Tongue (tissue), 2 donors: Measurements from ENCODE around the gene NEIL1. TPM values are rescaled to one million over a fixed set of nuclear protein-coding genes. Genes with fewer than 3 reads are reported as not detected.
A peak's percentile ranks its signal among the peaks of the same experiment; 100 is the strongest.

Source experiments
- DNase-seq: peaks from one replicate; pipeline ENCODE4 v3.0.0-alpha.2; 2015
- total RNA-seq: library from RNA; depleted of rRNA; stranded (reverse); fragments of >200 nt; gene quantifications from one replicate; pipeline ENCODE4 v1.2.3, GENCODE V29; 2014

Gene NEIL1
- total RNA-seq, 1 donor from 2014 or later: 22.7 TPM

GRCh38 chr15:75357976-75358673 is 11.3 kb downstream of the NEIL1 start:
- DNase-seq: no peak

- DNase-seq: no peak
These were observed 12.1 kb downstream of the NEIL1 start for GRCh38 chr15:75358771-75359536.

DNA sequence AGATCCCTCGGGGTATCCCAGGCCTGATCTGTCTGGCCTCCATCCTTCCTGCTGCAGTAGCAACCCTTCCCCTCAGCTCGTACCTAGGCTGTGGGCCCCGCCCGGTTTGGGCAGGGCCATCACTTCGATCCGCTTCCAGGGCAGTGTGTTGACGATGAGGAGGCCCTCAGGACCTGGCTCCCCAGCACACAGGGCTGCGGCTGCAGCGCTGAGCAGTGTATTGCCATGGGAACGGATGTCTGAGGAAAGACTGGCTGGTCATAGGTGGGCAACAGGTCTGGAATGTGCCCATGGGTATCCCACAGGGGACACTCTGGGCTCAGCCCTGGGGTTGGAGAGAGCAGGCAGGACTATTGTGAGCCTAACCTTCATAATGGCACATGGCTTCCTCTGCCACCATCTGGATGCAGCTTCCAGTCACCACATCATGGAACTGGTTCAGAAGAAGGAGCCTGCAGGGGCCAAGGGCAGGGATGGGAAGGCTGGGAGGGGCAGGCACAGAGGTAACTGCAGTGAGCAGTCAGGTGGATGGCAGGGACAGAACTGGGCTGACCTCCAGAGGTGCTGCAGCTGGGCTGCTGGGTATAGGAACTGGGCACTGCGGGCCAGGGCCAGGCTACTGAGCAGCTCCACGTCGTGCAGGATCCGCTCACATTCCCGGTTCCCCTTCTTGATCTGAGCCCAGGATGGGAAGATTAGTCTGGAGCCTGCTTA is 12.9 kb downstream of the NEIL1 start:
- no peak for DNase-seq

- no peak for DNase-seq
These were observed 13.6 kb downstream of the NEIL1 start for GRCh38 chr15:75360391-75360790.

- DNase-seq: no peak
These were observed 14.0 kb downstream of the NEIL1 start for GRCh38 chr15:75360856-75361255.

- DNase-seq: no peak
These were observed 14.6 kb downstream of the NEIL1 start for GRCh38 chr15:75361361-75361988.

- no peak for DNase-seq
These were observed 15.3 kb downstream of the NEIL1 start for GRCh38 chr15:75361989-75362641.

DNA sequence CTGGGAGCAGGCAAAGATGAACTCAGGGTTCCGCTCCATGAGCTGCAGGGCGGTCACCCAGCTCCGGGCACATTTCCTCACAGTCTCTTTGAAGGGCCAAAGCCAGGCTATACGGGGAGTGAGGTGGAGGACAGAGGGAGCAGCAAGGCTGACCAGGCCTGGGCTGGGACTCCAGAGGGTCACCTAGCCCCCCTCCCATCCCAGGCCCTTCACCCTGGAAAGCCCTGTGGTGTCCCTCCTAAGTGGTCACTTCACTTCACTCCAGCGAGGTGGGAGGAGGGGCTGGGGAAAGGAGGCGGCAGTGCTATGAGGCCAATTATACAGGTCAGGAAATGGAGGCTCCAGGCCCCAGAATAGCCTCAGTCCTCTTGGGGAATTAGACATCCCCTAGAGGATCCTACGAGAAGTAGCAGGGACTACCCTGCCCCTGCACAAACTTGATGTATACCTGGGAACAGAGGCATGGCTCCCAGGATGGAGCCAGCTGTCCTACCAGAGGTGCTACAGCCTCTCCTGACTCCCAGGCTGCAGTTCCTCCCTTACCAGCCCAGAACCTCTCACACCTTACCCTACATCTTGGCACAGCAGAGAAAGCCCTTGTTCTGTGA is 15.9 kb downstream of the NEIL1 start:
- no peak for DNase-seq

GRCh38 chr15:75363786-75364185 is 16.9 kb downstream of the NEIL1 start:
- no peak for DNase-seq

- DNase-seq: no peak
These were observed 18.0 kb downstream of the NEIL1 start for GRCh38 chr15:75364881-75365280.

DNA sequence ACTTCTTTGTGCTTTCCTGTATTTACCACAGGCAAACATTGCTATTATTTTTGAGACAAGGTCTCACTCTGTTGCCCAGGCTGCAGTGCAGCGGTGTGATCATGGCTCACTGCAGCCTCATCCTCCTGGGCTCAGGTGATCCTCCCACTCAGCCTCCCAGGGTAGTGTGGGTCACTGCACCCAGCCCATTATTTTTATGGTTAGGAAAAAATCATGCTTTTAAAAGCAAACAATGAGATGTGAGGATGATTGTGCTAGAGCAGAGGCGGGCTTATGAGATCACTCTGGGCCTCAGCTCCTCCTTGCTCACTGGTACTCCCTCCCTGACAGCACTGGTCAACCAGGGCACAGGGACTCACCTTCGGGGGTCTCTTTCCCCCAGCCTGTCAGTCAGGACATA is 19.3 kb downstream of the NEIL1 start:
- DNase-seq: no peak

- no peak for DNase-seq
These were observed 20.2 kb downstream of the NEIL1 start for GRCh38 chr15:75367006-75367405.

DNA sequence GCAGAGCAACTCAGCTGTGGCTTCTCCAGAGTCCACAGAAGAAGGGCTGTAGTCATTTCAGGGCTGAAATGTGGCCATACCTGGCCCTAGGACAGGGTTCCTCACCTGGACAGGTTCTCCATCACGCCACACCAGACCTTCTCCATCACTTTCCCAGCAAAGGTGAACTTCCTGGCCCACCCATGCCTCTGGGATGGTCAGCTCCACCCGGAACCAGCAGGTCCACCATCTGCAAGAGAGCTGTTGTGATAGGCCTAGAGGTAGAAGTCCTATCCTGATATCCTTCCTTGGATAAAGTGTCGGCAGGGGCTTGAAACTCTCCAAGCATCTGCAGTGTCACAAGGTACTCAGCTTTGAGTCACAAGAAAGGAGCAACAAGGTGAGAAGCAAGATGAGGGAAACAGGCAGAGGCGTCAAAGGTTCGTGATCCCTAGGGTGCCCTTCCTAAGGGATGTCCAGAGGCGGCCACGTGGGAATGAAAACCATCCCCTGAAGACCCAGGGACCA is 20.6 kb downstream of the NEIL1 start:
- DNase-seq: no peak

DNA sequence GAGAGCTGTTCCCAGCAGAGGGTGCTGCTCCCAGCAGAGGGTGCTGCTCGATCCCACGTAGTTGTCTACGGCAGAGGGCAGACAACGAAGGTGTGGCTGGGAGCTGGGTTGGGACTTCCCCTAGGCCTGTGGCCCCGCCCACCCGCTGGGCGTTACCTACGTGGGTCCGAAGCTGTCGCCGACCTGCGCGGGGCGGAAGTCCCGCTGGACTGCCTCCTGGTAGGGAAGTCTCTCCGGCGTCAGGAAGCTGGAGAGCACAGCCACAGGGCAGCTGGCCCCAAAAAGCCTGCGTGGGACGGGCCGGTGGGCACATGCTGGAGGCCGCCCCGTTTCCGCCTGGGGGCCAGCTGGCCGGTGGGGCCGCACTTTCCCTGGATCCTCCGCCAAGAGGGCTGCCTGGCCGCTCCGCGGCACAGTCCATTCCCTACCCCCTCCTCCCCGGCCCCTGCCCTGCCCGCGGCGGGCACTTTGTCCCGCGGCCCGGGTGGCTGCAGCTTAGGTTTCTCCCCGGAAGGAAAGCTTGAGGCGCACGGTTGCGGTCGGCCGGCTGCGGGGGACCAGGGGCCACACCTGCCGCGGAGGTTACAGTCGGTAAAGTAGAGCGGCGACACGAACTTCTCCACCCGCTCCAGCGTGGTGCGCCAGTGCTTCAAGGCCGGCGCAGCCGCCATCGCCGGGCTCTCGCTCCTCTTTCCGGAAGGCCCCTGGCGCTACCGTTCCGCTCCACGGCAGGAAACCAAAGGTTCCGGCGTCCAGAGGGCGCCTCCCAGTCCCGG is 21.3 kb downstream of the NEIL1 start, which contains the start of gene MAN2C1:
Gene MAN2C1 (minus strand): TSS at position 695 of the 776 bp plus-strand sequence. CDS start 24 bp downstream, at position 671.
- DNase-seq: peak; percentile 97

GRCh38 chr15:75368689-75369239 is 21.9 kb downstream of the NEIL1 start:
- no peak for DNase-seq

GRCh38 chr15:75369897-75370581 is 23.2 kb downstream of the NEIL1 start:
- no peak for DNase-seq

DNA sequence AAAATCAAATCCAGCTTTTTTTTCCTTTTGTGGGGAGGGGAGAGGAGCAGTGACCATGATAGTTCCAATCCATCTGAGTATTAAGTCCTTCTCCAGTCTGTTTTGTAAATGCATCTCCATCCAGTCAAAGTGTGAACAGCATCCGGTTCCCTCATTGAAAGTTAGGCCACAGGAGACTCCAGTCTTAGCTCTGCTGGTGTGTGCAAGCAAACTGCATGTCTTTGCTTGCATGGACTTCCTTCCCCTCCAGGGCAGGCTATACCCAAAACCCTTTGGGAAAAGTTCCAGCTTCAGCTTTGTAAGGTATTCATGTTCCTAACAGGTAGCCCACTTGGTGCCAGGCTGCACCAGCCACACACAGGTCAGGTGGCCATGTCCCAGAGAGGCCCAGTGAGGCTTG is 24.6 kb downstream of the NEIL1 start:
- DNase-seq: no peak

- DNase-seq: no peak
These were observed 25.3 kb downstream of the NEIL1 start for GRCh38 chr15:75371901-75372688.

GRCh38 chr15:75380773-75381172 is 33.9 kb downstream of the NEIL1 start:
- DNase-seq: no peak
